ENCODE data around the gene CPN2. TPM values are rescaled to one million over a fixed set of nuclear protein-coding genes. Genes with fewer than 3 reads are reported as not detected.

The CPN2 gene
- total and polyA plus RNA-seq, 10 of the 15 experiments (the other 5 are each of a cell fraction or from before 2014, with no cell fraction given), result not detected

DNA sequence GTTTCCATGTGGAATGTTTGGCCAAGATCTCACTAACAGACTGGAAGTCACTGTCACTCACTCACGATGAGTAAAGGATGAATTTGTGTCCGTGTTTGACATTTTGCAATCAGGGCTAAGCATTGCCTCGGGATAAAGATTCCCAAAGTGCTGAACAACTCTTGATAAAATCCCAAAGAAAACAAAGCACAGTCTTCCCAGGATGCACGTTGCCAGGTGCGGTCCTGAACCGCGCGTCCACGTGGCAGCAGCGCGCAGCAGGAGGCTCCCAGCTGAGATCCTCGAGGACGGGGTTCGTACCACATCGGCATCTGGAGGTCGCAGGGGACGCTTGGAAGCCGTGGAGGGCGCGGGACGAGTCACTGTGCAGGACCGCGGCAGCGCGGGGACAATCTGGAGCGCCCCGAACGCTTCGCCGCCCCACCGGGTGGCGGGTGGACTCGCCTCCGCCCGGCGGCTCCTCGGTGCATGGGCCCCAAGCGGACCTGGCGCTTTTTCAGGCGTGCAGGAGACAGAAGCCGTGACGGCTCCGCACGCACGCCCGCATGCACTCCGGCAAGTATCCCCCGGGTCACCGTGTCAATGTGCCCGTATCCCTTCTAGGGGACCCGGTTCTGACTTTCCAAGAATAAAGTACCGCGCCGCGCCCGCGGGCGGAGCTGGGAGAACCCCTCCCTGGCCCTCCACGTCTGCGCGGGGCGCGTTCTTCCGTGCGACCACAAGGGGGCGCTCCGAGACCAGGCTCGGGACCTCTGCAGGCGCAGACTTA, 17.7 kb downstream of the CPN2 start:
- Histone ChIP-seq H3K4me2 (ENCODE audit: control insufficient read depth, insufficient read depth) (peak overlapping the region; percentile 92), H3K9ac (ENCODE audit: control insufficient read depth, insufficient read depth, low read length) (no peak overlapping the region; the same call in 1 of the 2 replicates), H3K27me3 (replicated peaks in 1 of 2; ENCODE audit: control insufficient read depth in 2 of 2, insufficient read depth in 2 of 2, low read length in 1 of 2) (peaks cover 0 to 7% of the 10 kb centered on the region in 2 experiments; a peak in 3 of 4 replicates), H3K36me3 (ENCODE audit: control insufficient read depth in 2 of 2, insufficient read depth in 2 of 2, low read length in 1 of 2) (no peaks in the 10 kb centered on the region), H3K79me2 (ENCODE audit: control insufficient read depth, insufficient read depth, low read length) (no peaks in the 10 kb centered on the region), H3K9me3 (replicated peaks; ENCODE audit: control insufficient read depth, insufficient read depth, low read length) (no peaks in the 10 kb centered on the region), H3K4me1 (ENCODE audit: control insufficient read depth, insufficient read depth, low read length) (no peaks in the 10 kb centered on the region), H2AFZ (ENCODE audit: control insufficient read depth, low read depth, low read length) (peak overlapping the region; percentile 81), H4K20me1 (ENCODE audit: control insufficient read depth, insufficient read depth) (no peaks in the 10 kb centered on the region; the same call in 1 of the 2 replicates), H3K4me3 (peak overlapping the region; percentile 49; the same call in 1 of the 2 replicates), H3K27ac (ENCODE audit: control insufficient read depth, insufficient read depth) (no peak overlapping the region)
- WGBS (ENCODE audit: insufficient coverage, insufficient replicate concordance, low lambda C conversion rate, missing lambda C conversion rate), result 10% methylated on average over 59 of the region's 69 CpGs
- intact Hi-C loops (cut with micrococcal nuclease; ENCODE audit: unreplicated experiment), result loop anchor here (1.0 to 10.0 kb wide), 3 partner anchors 71 to 931 kb away; no protein-coding TSS in a partner anchor
- no peak for DNase-seq (ENCODE audit: low read depth, low spot score)
- no TSS peak for BruUV-seq (replicated peaks)
- CTCF ChIA-PET, result interaction anchor here (0.7 to 5.5 kb wide), 16 partner anchors 11 to 935 kb away, joined by 3 to 64 read pairs (median 4); no protein-coding TSS in a partner anchor
- SMC1A ChIA-PET (ENCODE audit: uncharacterized antibody, unreplicated experiment), result interaction anchor here (1.2 to 2.1 kb wide), 3 partner anchors 11 to 261 kb away, joined by 3 to 13 read pairs (median 3); no protein-coding TSS in a partner anchor
- RAD21 ChIA-PET (ENCODE audit: unreplicated experiment), result interaction anchor here (0.7 to 2.4 kb wide), 4 partner anchors 10 to 349 kb away, joined by 3 to 10 read pairs (median 6); no protein-coding TSS in a partner anchor
- POLR2A ChIA-PET, result no interaction called here
- ATAC-seq, result peak; percentile 99
- no peak for FAIRE-seq
- in situ Hi-C loops (cut with MboI), result loop anchor here (5.0 to 10.0 kb wide), 2 partner anchors 259 to 921 kb away; no protein-coding TSS in a partner anchor
- TF ChIP-seq POLR2AphosphoS2 (IDR thresholded peaks at IDR 0.05; ENCODE audit: low read depth, low read length) (no peak), FOXM1 (IDR thresholded peaks at IDR 0.05; ENCODE audit: low read depth, low read length) (peak; percentile 50; the same call in 1 of the 2 replicates), BHLHE40 (IDR thresholded peaks at IDR 0.05; ENCODE audit: borderline replicate concordance in 1 of 2, low read depth in 2 of 2, low read length in 1 of 2) (peak; percentile 38 to 44; a peak in 3 of 4 replicates), CTCF (IDR thresholded peaks at IDR 0.05 in 2 of 3, conservative IDR thresholded peaks at IDR 0.05 in 1 of 3; ENCODE audit: control insufficient read depth in 2 of 3, extremely low read depth in 1 of 3, insufficient read depth in 1 of 3, low read depth in 3 of 3, low read length in 3 of 3) (peak; percentile 95 to 99 (median 97); a peak in 5 of 6 replicates), SIX5 (IDR thresholded peaks at IDR 0.05; ENCODE audit: low read depth, low read length, severe bottlenecking) (no peak), RB1 (IDR thresholded peaks at IDR 0.05; ENCODE audit: borderline replicate concordance) (peak; percentile 67; the same call in 1 of the 2 replicates), NKRF (conservative IDR thresholded peaks at IDR 0.05) (no peak), EGR1 (IDR thresholded peaks at IDR 0.05; ENCODE audit: borderline replicate concordance in 1 of 2, low read depth in 2 of 2, low read length in 2 of 2) (no peak), ZSCAN29 (IDR thresholded peaks at IDR 0.05) (no peak), SREBF2 (IDR thresholded peaks at IDR 0.05; ENCODE audit: low read length) (no peak), SUPT20H (IDR thresholded peaks at IDR 0.05; ENCODE audit: borderline replicate concordance, control insufficient read depth, low read depth, low read length) (no peak), SMC3 (IDR thresholded peaks at IDR 0.05; ENCODE audit: borderline replicate concordance, low read length) (peak; percentile 83)
- TF ChIP-seq, protein P1, sequence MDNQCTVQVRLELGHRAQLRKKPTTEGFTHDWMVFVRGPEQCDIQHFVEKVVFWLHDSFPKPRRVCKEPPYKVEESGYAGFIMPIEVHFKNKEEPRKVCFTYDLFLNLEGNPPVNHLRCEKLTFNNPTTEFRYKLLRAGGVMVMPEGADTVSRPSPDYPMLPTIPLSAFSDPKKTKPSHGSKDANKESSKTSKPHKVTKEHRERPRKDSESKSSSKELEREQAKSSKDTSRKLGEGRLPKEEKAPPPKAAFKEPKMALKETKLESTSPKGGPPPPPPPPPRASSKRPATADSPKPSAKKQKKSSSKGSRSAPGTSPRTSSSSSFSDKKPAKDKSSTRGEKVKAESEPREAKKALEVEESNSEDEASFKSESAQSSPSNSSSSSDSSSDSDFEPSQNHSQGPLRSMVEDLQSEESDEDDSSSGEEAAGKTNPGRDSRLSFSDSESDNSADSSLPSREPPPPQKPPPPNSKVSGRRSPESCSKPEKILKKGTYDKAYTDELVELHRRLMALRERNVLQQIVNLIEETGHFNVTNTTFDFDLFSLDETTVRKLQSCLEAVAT (IDR thresholded peaks at IDR 0.05), result no peak
